ENCODE measurements around the gene HOXA7.

The HOXA7 gene

DNA sequence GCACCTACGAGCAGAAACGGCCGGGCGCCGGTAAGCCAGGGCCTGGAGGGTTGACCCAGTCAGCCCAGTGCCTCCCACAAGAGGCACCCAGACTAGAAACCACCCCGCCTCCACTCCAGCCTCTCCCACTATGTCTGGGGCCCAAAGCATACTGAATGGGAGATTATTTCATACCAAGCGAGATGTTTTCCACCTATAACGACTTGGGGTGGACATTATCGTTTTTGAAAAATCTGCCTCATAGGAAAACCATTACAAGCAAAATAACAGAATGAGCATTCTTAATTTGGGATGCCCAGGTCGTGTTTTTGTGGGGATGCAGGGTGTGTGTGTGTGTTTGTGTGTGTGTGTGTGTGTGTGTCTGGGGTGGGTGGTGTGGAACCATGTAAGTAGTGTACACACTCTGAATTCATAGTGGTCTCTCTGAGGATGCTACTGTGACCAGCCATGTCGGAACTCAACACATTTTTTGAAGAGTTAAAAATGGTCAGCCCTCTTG lies 10.5 kb downstream of the HOXA7 start:
- DNase-seq = no peak

DNA sequence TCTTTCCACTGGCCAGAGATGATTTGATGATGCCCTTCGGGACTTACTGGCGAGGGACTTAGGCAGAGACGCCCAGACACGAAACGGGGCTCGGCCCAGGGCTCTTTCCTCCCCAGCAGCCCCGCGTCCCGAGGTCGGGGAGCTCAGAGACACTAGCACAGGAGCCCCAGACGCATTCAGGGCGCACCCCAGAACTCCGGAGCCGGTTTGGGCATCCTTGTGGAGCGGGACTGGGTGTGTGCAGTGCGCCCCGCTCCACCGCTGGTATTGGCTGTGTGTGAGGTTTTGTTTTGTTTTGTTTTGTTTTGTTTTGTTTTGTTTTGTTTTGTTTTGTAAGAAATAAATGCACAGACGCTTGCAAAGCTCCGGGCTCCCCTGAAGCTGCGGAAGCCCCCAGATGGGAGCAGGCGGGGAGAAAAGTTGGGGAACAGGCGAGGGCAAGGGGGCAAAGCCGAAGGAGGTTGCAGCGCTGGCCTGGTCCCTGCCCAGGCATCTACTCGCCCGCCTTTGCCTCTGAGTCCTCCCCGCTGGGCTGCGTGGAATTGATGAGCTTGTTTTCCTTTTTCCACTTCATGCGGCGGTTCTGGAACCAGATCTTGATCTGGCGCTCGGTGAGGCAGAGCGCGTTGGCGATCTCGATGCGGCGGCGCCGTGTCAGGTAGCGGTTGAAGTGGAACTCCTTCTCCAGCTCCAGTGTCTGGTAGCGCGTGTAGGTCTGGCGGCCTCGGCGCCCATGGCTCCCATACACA lies 11.1 kb downstream of the HOXA7 start:
- DNase-seq = no peak

DNA sequence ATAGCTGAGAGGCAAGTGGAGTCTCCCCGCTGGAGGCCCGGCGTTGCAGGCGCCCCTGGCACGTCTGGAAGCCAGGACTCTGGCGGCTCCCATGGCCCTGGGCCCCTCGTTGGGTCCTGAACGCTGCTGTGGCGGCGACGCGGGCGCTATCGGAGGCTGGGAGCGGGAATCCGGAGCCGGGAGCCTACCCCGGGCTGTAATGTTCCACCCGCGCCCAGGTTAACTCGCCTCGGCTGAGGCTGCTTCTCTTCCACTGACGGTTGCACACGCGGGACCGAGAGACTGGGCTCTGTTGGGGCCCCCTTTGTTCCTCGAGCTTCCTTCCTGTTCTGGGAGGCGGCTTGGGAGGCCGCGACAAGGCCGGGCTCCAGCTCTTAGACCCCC lies 11.7 kb downstream of the HOXA7 start:
- DNase-seq = no peak

GRCh38 chr7:27143950-27144780 lies 12.3 kb downstream of the HOXA7 start:
- DNase-seq = no peak

DNA sequence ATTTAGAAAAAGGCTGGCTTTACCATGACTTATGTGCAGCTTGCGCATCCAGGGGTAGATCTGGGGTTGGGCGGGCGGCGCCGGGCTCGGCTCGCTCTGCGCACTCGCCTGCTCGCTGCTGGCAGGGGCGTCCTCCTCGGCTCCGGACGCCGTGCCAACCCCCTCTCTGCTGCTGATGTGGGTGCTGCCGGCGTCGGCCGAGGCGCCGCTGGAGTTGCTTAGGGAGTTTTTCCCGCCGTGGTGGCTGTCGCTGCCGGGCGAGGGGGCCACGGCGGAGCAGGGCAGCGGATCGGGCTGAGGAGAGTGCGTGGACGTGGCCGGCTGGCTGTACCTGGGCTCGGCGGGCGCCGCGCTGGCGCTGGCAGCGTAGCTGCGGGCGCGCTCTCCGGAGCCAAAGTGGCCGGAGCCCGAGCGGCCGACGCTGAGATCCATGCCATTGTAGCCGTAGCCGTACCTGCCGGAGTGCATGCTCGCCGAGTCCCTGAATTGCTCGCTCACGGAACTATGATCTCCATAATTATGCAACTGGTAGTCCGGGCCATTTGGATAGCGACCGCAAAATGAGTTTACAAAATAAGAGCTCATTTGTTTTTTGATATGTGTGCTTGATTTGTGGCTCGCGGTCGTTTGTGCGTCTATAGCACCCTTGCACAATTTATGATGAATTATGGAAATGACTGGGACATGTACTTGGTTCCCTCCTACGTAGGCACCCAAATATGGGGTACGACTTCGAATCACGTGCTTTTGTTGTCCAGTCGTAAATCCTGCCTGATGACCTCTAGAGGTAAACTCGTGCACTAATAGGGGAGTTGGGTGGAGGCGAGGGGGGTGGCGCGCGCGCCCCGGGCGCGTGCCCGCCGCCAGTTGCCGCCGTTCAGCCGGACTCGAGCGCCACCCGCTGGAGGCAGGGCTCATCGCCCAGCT lies 13.2 kb downstream of the HOXA7 start, which contains the start of gene HOXA5:
HOXA5 (minus strand) TSS at position 659 of the 927 bp plus-strand sequence; CDS start at position 585, 74 bp downstream.
- peak; percentile 70 for DNase-seq

GRCh38 chr7:27142580-27143022 lies 13.9 kb downstream of the HOXA7 start:
- no peak for DNase-seq

DNA sequence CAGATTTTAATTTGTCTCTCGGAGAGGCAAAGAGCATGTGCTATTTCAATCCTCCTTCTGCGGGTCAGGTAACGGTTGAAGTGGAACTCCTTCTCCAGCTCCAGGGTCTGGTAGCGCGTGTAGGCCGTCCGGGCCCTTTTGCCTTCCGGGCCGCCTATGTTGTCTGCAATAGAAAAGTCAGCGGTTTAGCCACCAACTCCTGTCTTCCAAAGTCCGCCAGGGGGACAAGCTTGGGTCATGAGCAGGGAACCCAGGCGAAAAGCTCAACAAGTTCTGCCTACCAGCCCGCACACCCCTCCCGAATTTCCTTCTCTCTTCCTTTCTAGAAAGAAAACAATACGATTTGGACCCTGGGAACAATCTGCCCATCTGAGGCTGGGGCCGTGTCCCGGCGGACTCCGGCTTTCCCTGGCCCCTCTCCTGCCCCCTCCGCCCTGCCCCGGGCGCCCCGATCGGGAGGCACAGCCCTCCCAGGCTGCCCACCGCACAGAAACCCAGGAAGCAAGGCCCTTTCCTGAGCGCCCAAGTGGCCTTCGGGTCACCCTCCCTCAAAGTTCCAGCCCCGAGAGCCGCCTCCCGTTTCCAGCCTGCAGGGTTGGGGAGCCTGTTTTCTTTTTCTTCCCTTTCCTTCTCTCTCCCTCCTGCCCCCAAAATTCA lies 14.4 kb downstream of the HOXA7 start:
- DNase-seq = no peak

GRCh38 chr7:27141137-27141922 lies 15.1 kb downstream of the HOXA7 start:
- DNase-seq = no peak

- no peak for DNase-seq
These were observed 16.2 kb downstream of the HOXA7 start for GRCh38 chr7:27140126-27140857.

DNA sequence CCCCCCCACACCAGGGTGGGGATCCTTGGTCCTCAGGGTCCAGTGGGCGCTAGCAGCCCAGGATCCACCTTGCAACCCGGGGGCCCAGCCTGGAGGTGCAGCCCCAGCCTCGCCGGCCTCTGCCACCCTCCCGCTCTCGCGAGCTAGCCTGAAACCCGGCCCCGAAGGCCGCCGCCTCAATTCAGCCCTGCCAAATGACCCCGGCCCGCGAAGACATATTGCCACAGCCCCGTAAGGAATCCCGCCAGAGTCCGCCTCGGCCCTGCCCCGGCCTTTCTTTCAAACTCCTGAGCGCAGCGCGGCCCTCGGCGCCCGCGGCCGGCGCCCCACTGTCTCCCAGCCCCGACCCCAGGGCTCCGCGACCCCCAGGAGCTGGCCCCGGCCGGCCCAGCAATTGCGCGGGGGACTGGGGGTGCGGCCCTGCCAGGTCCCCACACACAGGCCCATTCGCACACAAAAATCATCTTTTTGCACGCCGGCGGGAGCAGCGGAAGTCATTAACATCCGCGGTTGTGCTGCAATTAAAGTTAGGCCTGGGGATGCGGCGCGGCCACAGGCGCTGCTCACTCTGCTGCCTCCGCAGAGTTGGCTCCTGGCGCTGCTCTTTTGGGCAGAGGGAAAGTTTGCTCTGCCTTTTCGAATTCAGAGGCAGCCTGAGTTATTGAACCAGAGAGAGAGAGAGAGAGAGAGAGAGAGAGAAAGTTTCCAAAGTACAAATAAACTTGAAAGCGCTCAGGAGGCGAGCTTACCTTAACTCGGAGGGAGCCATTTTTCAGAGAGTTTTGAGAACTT lies 16.9 kb downstream of the HOXA7 start:
- no peak for DNase-seq

- no peak for DNase-seq
These were observed 17.5 kb downstream of the HOXA7 start for GRCh38 chr7:27138985-27139333.

DNA sequence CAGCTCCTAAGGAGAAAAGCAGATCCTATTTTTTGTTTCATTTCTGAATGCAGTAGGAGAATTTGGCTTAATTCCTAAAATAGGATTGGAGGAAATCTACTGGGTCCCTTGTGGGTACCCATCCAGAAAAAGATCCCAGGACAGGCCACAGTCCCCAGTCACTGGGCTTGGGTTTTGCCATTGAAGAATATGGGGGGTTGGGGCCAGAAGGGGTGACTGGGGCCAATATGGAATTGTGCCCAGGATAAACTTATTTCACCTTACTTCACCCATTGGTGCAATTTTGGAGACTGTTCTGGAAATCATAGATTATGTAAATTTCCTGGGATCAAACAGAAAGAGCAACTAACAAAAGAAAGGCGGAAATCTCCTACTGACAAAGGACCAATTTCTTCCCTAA lies 18.0 kb downstream of the HOXA7 start:
- DNase-seq = no peak

- DNase-seq = no peak
These were observed 18.7 kb downstream of the HOXA7 start for GRCh38 chr7:27137640-27138315.

DNA sequence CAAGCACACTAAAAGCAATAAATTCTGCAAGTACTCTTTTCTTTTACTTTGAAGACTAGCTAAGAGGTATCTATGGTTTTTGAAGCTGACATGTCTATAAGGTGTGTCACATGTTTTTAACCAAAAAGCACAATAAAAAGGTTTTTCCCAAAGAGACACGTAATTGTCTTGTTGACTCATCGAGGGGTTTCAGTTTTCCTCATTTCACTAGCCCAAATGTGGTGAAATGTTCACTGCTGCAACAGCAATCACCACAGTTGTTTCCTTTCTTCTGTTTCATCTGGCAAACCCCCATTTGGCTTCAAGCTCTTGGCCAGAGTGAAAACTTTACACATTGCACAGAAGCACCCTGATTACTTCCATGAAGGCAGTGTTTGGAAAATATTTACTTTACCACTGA lies 22.1 kb downstream of the HOXA7 start:
- DNase-seq = peak; percentile 94

DNA sequence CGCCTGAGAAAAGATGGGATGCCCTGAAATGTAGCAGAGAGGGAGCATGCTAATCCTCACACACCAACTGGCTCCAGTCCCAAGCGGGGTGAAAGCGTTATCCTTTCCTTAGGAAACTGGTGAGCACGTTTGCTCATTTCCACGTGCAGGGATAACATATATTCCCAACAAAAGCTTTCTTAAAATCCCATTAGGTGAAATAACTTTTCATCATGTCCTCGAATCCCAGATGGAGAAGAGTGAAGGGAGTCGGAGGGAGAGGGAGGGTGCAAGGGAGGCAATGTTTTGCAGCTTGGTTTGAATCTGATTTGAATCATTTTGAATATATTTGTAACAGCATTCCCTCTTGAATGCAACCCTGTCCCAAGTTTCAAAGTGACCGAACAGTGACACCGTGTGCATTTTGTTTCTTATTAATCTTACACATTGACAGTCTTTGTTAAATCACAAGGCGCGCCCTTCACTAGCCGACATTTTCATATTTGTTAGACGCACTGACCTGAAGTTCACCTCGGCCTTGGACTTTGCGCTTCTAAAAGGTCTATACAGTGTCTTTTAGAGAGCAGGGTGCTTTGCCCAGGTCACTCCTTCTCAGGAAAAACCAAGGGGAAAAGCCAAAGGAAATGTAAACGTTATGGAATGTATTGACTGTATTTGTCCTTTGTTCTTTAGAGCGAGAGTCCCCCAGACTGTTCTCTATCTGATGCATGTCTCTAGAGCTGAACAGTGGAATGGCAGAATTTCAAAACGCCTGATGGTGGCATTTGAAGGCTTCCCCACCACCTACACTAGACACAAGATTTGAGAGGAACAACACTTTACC lies 22.9 kb downstream of the HOXA7 start:
- peak; percentile 31 for DNase-seq

DNA sequence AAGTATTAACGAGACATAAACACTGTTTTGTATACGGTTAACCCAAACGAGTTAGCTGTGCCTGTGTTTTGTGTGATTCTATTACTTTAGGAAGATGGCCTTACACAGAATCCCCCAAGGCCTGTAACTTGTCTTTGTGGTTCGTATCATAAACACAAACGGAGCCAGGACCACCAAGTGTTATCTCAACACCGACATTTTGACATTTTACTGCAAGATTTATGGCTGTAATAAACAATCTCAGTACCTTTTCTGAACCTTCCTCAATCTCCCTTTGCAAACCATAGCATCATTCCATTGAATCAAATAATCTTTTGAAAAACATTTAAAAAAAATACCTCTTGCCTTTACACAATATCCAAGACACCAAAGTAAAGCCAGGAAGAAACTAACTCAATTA lies 23.5 kb downstream of the HOXA7 start:
- DNase-seq = no peak

- DNase-seq = no peak
These were observed 24.3 kb downstream of the HOXA7 start for GRCh38 chr7:27132214-27132613.

DNA sequence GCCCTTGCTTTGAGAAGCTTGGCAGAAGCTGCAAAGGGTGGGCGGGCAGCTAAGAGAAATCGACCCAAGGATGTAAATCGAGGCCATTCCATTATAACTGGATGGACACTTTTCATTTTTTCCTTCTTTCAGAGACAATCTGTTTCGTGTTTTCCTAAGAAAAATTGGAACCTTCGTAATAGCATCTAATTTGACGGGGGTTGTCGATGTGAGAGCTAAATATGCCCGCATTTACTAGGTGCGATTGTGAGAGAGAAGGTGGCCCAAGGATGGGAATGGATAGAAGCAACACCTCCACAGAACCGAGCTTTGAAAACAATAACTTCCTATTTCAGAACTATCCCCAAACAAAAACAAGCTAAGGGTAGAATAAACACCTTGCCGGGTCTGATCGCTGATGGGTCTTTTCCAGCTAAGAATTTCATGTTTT lies 25.1 kb downstream of the HOXA7 start:
- no peak for DNase-seq
